HepG2 (cell line): ENCODE results near the gene TCF12. TPM values are rescaled to one million over a fixed set of nuclear protein-coding genes. Genes with fewer than 3 reads are reported as not detected.

Source experiments
- SRSF4 ChIP-seq: fragments of 200-400 bp; formaldehyde crosslinking; IDR thresholded peaks from one replicate; pipeline ENCODE4 v1.6.1; 2018; ENCODE audit warnings: mild to moderate bottlenecking, low read depth, low read length, moderate library complexity; ENCODE audit not compliant: poor library complexity, severe bottlenecking
- ZBTB33 ChIP-seq: sonication (generic); formaldehyde crosslinking; IDR thresholded peaks from 2 replicates; pipeline ENCODE4 v1.4.0; 2020; ENCODE audit warnings: missing genetic modification reagents
- ZNF746 ChIP-seq: sonication (generic); formaldehyde crosslinking; IDR thresholded peaks from 2 replicates; pipeline ENCODE4 v1.8.0; 2022; ENCODE audit warnings: mild to moderate bottlenecking, missing genetic modification reagents
- polyA plus RNA-seq, 8 experiments: library from polyadenylated mRNA; depleted of rRNA in 3 of 8; stranded (reverse) in 7 of 8; unstranded in 1 of 8; fragments of >200 nt; fragmentation: Illumina TruSeq in 4 of 8; extraction: Trizol in 4 of 8; gene quantifications; 2 replicates each; pipeline versions ENCODE4 v1.2.1 to v1.2.3, GENCODE V29; 2011 to 2016; ENCODE audit warnings: low read depth in 4 of 8, missing spikeins in 1 of 8, mixed read lengths in 1 of 8; ENCODE audit not compliant: insufficient read depth in 1 of 8
- total RNA-seq, 5 experiments: library from RNA; depleted of rRNA; stranded (reverse); fragments of >200 nt; fragmentation: Illumina TruSeq; extraction: Trizol; gene quantifications; 2 replicates each; pipeline ENCODE4 v1.2.3, GENCODE V29; 2016; ENCODE audit warnings: low read depth in 1 of 5
- TF ChIP-seq, protein P1 (sequence below): sonication (generic); formaldehyde crosslinking; IDR thresholded peaks from 2 replicates; pipeline ENCODE4 v1.4.0; 2020; ENCODE audit warnings: mild to moderate bottlenecking, missing genetic modification reagents

TCF12 gene
- total and polyA plus RNA-seq, 2 of the 13 experiments (the other 11 are each of a cell fraction or from before 2014, with no cell fraction given): 48.6 to 51.1 TPM

- TF ChIP-seq, protein P1, sequence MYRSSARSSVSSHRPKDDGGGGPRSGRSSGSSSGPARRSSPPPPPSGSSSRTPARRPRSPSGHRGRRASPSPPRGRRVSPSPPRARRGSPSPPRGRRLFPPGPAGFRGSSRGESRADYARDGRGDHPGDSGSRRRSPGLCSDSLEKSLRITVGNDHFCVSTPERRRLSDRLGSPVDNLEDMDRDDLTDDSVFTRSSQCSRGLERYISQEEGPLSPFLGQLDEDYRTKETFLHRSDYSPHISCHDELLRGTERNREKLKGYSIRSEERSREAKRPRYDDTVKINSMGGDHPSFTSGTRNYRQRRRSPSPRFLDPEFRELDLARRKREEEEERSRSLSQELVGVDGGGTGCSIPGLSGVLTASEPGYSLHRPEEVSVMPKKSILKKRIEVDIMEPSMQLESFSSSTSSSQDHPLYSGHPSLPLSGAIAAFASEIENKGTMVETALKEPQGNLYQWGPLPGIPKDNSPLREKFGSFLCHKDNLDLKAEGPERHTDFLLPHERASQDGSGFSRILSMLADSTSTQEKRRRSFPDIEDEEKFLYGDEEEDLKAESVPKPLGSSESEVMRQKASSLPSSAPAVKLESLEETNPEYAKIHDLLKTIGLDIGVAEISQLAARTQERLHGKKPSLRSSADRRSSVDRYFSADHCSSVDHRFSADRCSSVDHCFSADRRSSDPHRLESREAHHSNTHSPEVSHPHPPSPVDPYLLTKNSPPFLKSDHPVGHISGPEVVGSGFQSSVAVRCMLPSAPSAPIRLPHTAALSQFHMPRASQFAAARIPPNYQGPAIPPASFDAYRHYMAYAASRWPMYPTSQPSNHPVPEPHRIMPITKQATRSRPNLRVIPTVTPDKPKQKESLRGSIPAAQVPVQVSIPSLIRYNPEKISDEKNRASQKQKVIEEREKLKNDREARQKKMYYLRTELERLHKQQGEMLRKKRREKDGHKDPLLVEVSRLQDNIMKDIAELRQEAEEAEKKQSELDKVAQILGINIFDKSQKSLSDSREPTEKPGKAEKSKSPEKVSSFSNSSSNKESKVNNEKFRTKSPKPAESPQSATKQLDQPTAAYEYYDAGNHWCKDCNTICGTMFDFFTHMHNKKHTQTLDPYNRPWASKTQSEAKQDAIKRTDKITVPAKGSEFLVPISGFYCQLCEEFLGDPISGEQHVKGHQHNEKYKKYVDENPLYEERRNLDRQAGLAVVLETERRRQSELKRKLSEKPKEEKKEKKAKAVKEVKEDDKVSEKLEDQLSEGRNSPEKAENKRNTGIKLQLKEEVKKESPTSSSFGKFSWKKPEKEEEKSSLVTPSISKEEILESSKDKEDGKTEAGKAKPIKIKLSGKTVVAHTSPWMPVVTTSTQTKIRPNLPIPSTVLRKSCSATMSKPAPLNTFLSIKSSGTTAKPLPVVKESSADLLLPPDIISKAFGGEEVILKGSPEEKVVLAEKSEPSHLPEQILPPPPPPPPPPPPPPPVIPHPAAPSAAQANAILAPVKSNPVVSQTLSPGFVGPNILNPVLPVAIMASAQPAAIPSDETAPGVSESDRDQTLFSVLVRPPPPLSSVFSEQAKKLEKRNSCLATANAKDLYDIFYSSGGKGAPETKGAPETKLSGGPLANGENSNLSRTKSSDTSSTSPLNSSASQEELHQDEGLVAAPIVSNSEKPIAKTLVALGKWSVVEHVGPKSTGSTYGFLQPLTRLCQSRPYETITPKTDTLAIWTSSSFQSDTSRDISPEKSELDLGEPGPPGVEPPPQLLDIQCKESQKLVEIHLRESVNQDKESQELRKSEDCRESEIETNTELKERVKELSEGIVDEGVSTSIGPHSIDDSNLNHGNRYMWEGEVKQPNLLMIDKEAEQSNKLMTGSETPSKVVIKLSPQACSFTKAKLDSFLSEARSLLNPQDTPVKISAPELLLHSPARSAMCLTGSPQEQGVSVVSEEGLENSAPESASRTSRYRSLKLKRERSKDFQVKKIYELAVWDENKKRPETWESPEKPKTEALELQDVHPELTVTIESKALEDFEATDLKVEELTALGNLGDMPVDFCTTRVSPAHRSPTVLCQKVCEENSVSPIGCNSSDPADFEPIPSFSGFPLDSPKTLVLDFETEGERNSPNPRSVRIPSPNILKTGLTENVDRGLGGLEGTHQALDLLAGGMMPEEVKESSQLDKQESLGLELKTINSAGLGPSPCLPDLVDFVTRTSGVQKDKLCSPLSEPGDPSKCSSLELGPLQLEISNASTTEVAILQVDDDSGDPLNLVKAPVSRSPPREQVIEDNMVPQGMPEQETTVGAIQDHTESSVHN: no peak
- no peak for TF ChIP-seq SRSF4
- TF ChIP-seq ZNF746 (CRISPR knock-in tag): no peak
- no peak for TF ChIP-seq ZBTB33 (CRISPR knock-in tag)
These were observed 58.8 kb downstream of the TCF12 start (continued) for GRCh38 chr15:56977232-56977631.
